Urinary bladder (tissue), 4 donors: Measurements from ENCODE around the gene KRT6C. TPM values are rescaled to one million over a fixed set of nuclear protein-coding genes. Genes with fewer than 3 reads are reported as not detected.
"Not testable (repeated sequence)": the region's sequence is repeated elsewhere in the genome, so short reads cannot be mapped to it uniquely, and the experiment has no call there.

Experiments
- DNase-seq: peaks from one replicate; pipeline ENCODE4 v3.0.0-alpha.2; 2015; ENCODE audit errors: extremely low spot score
- H3K27ac ChIP-seq: one replicate; pipeline ENCODE4 v1.5.1; 2013; ENCODE audit warnings: low read depth, mild to moderate bottlenecking, moderate library complexity
- H3K36me3 ChIP-seq: one replicate; pipeline ENCODE4 v1.6.1; 2013; ENCODE audit warnings: mild to moderate bottlenecking, moderate library complexity; ENCODE audit not compliant: insufficient read depth
- H3K4me1 ChIP-seq: one replicate; pipeline ENCODE4 v1.6.1; 2013; ENCODE audit warnings: mild to moderate bottlenecking, moderate library complexity; ENCODE audit not compliant: insufficient read depth
- H3K4me3 ChIP-seq: one replicate; pipeline ENCODE4 v1.5.1; 2013; ENCODE audit warnings: low read depth, low read length
- WGBS: extraction: QIAGEN DNeasy Blood & Tissue Kit; methylation state at CpG from one replicate; pipeline ENCODE4 v1.1.7; 2013; 5-methylcytosine and 5-hydroxymethylcytosine counted together
- polyA plus RNA-seq: library from polyadenylated mRNA; stranded (reverse); fragments of 200-250 nt; gene quantifications from one replicate; pipeline ENCODE4 v1.2.3, GENCODE V29; 2013
- total RNA-seq: library from RNA; depleted of rRNA; stranded (reverse); fragments of >200 nt; gene quantifications from one replicate; pipeline ENCODE4 v1.2.3, GENCODE V29; 2014
- donor health status: healthy with polysubstance abuse.
- donor health status: healthy.

The KRT6C gene
- total and polyA plus RNA-seq, 2 donors, result not detected

DNA sequence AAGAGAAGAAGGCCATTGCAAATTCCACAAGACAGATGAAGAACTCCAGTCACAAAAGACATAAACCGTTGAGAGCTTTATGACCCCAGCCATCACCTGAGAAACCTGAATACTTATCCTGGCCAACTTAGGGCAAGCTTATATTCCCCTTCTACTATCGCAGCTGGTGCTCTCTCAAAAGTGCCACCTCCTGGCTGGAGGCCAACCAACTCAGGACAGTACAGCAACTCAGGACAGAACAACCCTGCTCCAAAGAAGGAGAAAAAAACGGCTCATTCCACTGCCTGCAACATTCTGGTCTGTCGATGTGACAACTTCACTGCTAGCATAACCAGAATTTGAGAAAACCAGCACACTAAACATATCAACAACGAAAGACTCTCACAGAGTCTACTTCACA is 11.9 kb downstream of the KRT6C start:
- no peak for DNase-seq
- Histone ChIP-seq H3K27ac (no peak overlapping the region), H3K4me3 (no peak overlapping the region), H3K36me3 (no peaks in the 10 kb centered on the region), H3K4me1 (no peaks in the 10 kb centered on the region)
- WGBS, result 66% methylated on average over 5 of the region's 5 CpGs

DNA sequence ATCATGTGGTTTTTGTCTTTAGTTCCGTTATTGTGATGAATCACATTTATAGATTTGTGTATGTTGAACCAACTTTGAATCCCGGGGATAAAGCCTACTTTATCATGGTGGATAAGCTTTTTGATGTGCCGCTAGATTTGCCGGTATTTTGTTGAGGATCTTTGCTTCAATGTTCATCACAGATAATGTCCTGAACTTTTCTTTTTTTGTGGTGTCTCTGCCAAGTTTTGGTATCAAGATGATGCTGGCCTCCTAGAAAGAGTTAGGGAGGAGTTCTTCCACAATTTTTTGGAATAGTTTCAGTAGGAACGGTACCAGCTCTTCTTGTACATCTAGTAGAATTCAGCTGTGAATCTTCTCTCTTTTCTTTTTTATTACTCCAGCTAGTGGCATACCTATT is 14.7 kb downstream of the KRT6C start:
- 51% methylated on average over 5 of the region's 5 CpGs for WGBS
- Histone ChIP-seq H3K4me3 (no peak overlapping the region), H3K27ac (no peak overlapping the region), H3K36me3 (no peaks in the 10 kb centered on the region), H3K4me1 (no peaks in the 10 kb centered on the region)
- no peak for DNase-seq

DNA sequence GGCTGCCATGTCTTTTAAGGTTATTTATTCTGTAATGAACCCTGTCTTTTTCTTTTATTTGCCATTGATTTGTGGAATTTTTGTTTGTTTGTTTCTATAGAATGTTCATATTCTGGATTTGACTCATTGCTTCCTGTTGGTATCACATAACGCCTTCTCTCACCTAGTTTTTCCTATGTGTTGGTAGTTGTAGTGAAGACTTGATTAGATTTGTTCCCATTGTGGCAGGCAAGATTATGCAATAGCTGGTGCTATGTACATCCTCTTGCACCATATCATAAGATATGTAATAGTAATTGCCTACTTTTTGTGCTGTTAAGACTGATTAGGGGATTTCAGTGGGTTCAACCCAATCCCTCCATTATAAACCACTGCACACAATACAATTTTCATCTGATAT is 17.8 kb downstream of the KRT6C start:
- no peak overlapping the region for H3K4me3 ChIP-seq
- no peak overlapping the region for H3K27ac ChIP-seq
- 92% methylated on average over 1 of the region's 1 CpG for WGBS
- no peak for DNase-seq
- no peaks in the 10 kb centered on the region for H3K36me3 ChIP-seq
- no peaks in the 10 kb centered on the region for H3K4me1 ChIP-seq

- Histone ChIP-seq H3K36me3 (no peaks in the 10 kb centered on the region), H3K4me1 (no peaks in the 10 kb centered on the region), H3K4me3 (no peak overlapping the region), H3K27ac (no peak overlapping the region)
- no peak for DNase-seq
- 57% methylated on average over 3 of the region's 3 CpGs for WGBS
Measured at GRCh38 chr12:52454411-52455201, 19.0 kb downstream of the KRT6C start.

DNA sequence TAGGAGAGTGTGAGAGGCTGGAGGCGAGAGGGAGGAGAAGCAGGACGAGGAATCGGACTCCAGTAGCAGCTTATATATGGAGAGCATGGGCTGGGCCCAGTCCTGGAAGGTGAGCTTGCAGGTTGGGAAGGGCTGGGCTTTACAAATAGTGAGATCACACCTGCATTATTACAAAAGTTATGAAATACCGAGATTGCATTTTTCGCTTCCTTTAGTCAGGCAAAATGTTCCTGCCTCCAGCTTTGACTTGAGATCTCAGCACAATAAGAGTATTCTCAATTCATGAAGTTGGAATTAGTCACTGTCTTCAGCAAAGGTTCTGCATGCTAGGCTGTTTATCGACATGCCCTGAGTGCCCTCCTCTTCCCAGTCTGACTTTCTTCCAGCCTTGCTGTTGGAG is 21.5 kb downstream of the KRT6C start, which contains the start of gene KRT6B:
KRT6B (minus strand) TSS at position 46 of the 400 bp plus-strand sequence. CDS start 68 bp downstream, outside the sequence.
- Histone ChIP-seq H3K4me1 (no peaks in the 10 kb centered on the region), H3K4me3 (no peak within 1 kb of the TSS), H3K36me3 (no peaks in the 10 kb centered on the region), H3K27ac (no peak within 1 kb of the TSS)
- WGBS, result 88% methylated on average over 6 of the region's 6 CpGs
- DNase-seq, result no peak

DNA sequence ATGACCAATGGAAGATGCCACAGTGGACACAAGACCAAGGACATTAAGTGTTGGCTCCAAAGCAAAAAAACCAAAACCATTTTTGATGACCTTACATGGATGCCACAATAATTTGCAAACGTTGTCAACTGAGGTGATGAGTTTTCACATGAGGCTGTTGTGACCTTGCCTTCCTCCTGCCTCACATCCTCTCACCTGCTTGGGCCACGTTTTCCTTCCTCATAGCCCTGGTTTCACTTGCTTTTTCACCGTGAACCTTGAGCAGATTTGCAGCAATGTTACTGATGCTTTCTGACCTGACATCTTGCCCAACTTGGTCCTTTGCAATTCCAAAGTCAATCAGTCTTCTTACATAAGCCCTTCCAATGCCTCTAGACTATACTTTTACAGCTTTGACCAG is 25.4 kb downstream of the KRT6C start:
- Histone ChIP-seq H3K27ac (no peak overlapping the region), H3K4me3 (no peak overlapping the region), H3K36me3 (no peaks in the 10 kb centered on the region), H3K4me1 (no peaks in the 10 kb centered on the region)
- no peak for DNase-seq
- 68% methylated on average over 3 of the region's 3 CpGs for WGBS

GRCh38 chr12:52447196-52447595 is 26.4 kb downstream of the KRT6C start:
- not testable (repeated sequence) for DNase-seq, H3K4me1 ChIP-seq, H3K36me3 ChIP-seq, H3K4me3 ChIP-seq, H3K27ac ChIP-seq
- WGBS, result 94% methylated on average over 11 of the region's 11 CpGs

DNA sequence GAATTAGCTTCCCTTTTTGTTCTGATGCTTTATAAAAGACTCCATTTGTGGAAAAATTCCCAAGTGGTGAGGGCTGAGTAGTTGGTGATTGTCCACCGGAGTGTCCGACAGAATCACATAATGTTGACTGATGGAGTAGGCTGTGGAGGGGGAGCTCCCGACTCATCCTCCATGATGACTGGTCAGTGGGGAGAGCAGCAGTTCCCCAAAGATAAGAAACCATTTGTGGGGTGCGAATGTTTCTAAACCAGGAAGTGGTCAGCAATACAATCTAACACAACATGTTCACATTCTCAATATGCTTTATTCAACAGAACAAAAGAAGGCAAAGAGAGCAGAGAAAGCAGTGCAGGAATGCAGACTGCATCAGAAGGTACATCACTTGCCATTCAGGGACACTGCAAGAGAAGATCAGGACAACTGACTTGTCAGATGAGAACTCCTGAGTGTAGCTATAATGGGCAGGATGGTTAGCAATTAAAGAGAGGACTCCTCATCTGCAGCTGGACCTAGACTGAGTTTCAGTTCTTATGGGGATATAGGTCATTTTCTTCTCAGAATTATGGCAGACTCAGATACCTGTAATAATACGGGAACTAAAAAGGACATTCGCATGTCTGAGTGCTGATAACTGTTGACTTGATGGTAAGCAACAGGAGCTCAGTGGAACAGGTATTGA is 27.1 kb downstream of the KRT6C start:
- no peak for DNase-seq
- no peaks in the 10 kb centered on the region for H3K4me1 ChIP-seq
- H3K4me3 ChIP-seq, result no peak overlapping the region
- no peaks in the 10 kb centered on the region for H3K36me3 ChIP-seq
- H3K27ac ChIP-seq, result no peak overlapping the region
- WGBS, result 86% methylated on average over 6 of the region's 6 CpGs

DNA sequence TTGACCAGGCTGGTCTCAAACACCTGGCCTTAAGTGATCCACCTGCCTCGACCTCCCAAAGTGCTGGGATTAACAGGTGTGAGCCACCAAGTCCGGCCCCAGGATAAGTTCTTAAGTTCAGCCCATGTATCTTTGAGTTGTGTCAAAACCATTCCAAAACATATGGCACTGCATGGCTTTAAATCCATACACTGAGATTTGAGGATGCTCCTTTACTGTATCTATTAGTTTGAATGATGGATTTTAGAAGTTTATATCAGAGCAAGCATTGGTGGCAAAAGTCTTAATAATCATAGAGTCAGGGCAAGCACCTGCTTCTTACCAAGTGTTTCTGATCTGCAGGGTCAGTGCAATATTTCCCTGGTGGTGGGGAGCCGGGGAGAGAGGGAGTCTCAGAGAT is 27.7 kb downstream of the KRT6C start:
- DNase-seq, result no peak
- 68% methylated on average over 3 of the region's 3 CpGs for WGBS
- no peaks in the 10 kb centered on the region for H3K36me3 ChIP-seq
- no peak overlapping the region for H3K27ac ChIP-seq
- H3K4me1 ChIP-seq, result no peaks in the 10 kb centered on the region
- H3K4me3 ChIP-seq, result no peak overlapping the region

- DNase-seq, result no peak
- H3K4me3 ChIP-seq, result no peak overlapping the region
- 76% methylated on average over 10 of the region's 10 CpGs for whole genome bisulfite sequencing
- no peaks in the 10 kb centered on the region for H3K36me3 ChIP-seq
- H3K27ac ChIP-seq, result no peak overlapping the region
- no peaks in the 10 kb centered on the region for H3K4me1 ChIP-seq
Measured at GRCh38 chr12:52444647-52445595, 28.7 kb downstream of the KRT6C start.

- Histone ChIP-seq H3K27ac (no peak overlapping the region), H3K36me3 (no peaks in the 10 kb centered on the region), H3K4me1 (no peaks in the 10 kb centered on the region), H3K4me3 (no peak overlapping the region)
- 85% methylated on average over 3 of the region's 3 CpGs for WGBS
- DNase-seq, result no peak
Measured at GRCh38 chr12:52443966-52444365, 29.6 kb downstream of the KRT6C start.

GRCh38 chr12:52442600-52443061 is 31.0 kb downstream of the KRT6C start:
- DNase-seq, result no peak
- 32% methylated on average over 6 of the region's 6 CpGs for WGBS
- Histone ChIP-seq H3K36me3 (no peaks in the 10 kb centered on the region), H3K27ac (no peak overlapping the region), H3K4me1 (no peaks in the 10 kb centered on the region), H3K4me3 (no peak overlapping the region)

- H3K36me3 ChIP-seq, result no peaks in the 10 kb centered on the region
- WGBS, result 75% methylated on average over 9 of the region's 9 CpGs
- H3K4me3 ChIP-seq, result no peak overlapping the region
- H3K4me1 ChIP-seq, result no peaks in the 10 kb centered on the region
- H3K27ac ChIP-seq, result no peak overlapping the region
- DNase-seq, result no peak
Measured at GRCh38 chr12:52441320-52441911, 32.2 kb downstream of the KRT6C start.
